ENCODE results near the gene SLC25A26.

DNA sequence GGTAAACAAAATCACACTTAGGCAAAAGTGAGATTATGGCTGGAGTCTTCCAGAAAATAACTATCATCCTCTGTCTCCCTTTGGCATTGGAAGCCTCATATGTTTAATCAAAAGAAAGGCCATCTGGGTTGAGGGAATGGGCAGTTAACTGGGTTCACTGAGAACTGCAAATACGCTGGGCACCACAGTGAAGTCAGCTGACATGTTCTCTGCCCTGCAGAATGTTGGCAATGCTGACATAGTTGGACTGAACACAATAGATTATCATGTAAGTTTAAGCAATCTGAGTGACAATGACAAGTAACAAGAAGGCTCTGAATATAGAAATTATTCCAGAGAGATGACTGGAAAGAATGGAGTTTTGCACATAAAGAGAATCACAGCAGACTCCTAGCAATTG, 43.8 kb upstream of the SLC25A26 start:
- TF ChIP-seq, protein P1, sequence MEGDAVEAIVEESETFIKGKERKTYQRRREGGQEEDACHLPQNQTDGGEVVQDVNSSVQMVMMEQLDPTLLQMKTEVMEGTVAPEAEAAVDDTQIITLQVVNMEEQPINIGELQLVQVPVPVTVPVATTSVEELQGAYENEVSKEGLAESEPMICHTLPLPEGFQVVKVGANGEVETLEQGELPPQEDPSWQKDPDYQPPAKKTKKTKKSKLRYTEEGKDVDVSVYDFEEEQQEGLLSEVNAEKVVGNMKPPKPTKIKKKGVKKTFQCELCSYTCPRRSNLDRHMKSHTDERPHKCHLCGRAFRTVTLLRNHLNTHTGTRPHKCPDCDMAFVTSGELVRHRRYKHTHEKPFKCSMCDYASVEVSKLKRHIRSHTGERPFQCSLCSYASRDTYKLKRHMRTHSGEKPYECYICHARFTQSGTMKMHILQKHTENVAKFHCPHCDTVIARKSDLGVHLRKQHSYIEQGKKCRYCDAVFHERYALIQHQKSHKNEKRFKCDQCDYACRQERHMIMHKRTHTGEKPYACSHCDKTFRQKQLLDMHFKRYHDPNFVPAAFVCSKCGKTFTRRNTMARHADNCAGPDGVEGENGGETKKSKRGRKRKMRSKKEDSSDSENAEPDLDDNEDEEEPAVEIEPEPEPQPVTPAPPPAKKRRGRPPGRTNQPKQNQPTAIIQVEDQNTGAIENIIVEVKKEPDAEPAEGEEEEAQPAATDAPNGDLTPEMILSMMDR (optimal IDR thresholded peaks at IDR 0.05 in 1 of 3, IDR thresholded peaks at IDR 0.05 in 1 of 3, conservative IDR thresholded peaks at IDR 0.05 in 1 of 3; ENCODE audit: extremely low read depth in 1 of 3, insufficient read depth in 2 of 3, low read length in 3 of 3) = no peak
- no peak for TF ChIP-seq EZH2 (IDR thresholded peaks at IDR 0.05; ENCODE audit: low read length)
